Mesothelial cell of epicardium (in vitro differentiated cells): Measurements from ENCODE around the gene STMND1. TPM values are rescaled to one million over a fixed set of nuclear protein-coding genes. Genes with fewer than 3 reads are reported as not detected.

Source experiments
- DNase-seq, 2 experiments: peaks; one replicate each; pipeline ENCODE4 v3.0.0; 2021; ENCODE audit warnings: low spot score in 2 of 2; ENCODE audit not compliant: unreplicated experiment in 2 of 2
- H3K27ac Mint-ChIP-seq: 2 replicates; pipeline ENCODE4 v1.8.0; 2021; ENCODE audit warnings: mixed read lengths
- H3K27me3 Mint-ChIP-seq: 2 replicates; pipeline ENCODE4 v1.8.0; 2021; ENCODE audit warnings: low read depth, mixed read lengths
- H3K36me3 Mint-ChIP-seq: 2 replicates; pipeline ENCODE4 v1.8.0; 2021; ENCODE audit warnings: mixed read lengths
- H3K4me1 Mint-ChIP-seq: 2 replicates; pipeline ENCODE4 v1.8.0; 2021; ENCODE audit warnings: mixed read lengths
- H3K4me3 Mint-ChIP-seq: 2 replicates; pipeline ENCODE4 v1.8.0; 2021; ENCODE audit warnings: mild to moderate bottlenecking, moderate library complexity, mixed read lengths
- H3K9me3 Mint-ChIP-seq: 2 replicates; pipeline ENCODE4 v1.8.0; 2021; ENCODE audit warnings: mixed read lengths
- CTCF ChIP-seq: fragments of 200-600 bp; sonication (generic); IDR thresholded peaks from one replicate; pipeline ENCODE4 v1.5.0; 2021; ENCODE audit warnings: antibody characterized with exemption; ENCODE audit not compliant: unreplicated experiment
- total RNA-seq: library from RNA; stranded (reverse); gene quantifications from 3 replicates; pipeline ENCODE4 v1.2.1, GENCODE V29; 2021

The STMND1 gene
- total RNA-seq, 1 donor from 2014 or later, result 0.38 TPM

DNA sequence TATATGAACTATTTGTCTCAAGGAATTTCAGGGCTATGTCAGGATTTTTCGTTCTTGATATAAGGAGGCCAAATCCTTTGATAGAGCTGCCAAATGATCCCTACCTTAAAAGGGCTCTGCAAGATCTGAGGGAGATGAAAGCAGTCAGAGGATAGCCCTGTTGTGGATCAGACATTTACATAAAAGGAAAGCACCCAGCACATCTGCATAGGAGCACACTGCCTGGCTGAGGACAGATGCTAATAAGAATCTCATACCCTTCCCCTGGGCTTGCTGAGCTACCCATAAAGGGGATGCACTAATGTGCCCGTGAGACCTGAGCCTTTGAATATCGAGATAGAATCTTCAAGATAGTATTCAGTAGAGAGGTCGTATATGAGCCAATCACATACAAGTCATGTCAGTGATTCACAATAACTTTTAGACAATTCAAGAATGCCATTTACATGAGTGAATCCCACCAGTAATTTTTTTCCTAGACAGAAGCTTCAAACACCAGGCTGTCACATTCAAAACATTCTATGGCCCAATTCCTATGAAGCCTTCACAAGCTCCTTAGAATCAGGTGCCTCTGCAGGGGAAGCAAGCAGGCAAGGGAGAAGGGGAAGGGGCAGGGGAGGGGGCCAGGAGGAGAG is 71.1 kb downstream of the STMND1 start:
- Mint-ChIP-seq H3K27ac (no peak overlapping the region), H3K27me3 (peaks cover 9% of the 10 kb centered on the region), H3K4me3 (no peak overlapping the region), H3K36me3 (no peaks in the 10 kb centered on the region), H3K4me1 (no peaks in the 10 kb centered on the region), H3K9me3 (peaks cover 10% of the 10 kb centered on the region)
- TF ChIP-seq CTCF, result no peak
- DNase-seq, result no peak

GRCh38 chr6:17178326-17178725 is 76.5 kb downstream of the STMND1 start:
- Mint-ChIP-seq H3K4me1 (no peaks in the 10 kb centered on the region), H3K4me3 (no peak overlapping the region), H3K27me3 (peaks cover 10% of the 10 kb centered on the region), H3K36me3 (no peaks in the 10 kb centered on the region), H3K9me3 (peaks cover 19% of the 10 kb centered on the region), H3K27ac (no peak overlapping the region)
- DNase-seq, result no peak
- TF ChIP-seq CTCF, result no peak

GRCh38 chr6:17178754-17179529 is 77.1 kb downstream of the STMND1 start:
- H3K36me3 Mint-ChIP-seq, result no peaks in the 10 kb centered on the region
- no peak for DNase-seq
- H3K4me1 Mint-ChIP-seq, result no peaks in the 10 kb centered on the region
- H3K9me3 Mint-ChIP-seq, result peaks cover 19% of the 10 kb centered on the region
- H3K27ac Mint-ChIP-seq, result no peak overlapping the region
- no peak overlapping the region for H3K4me3 Mint-ChIP-seq
- TF ChIP-seq CTCF, result no peak
- peaks cover 10% of the 10 kb centered on the region for H3K27me3 Mint-ChIP-seq

DNA sequence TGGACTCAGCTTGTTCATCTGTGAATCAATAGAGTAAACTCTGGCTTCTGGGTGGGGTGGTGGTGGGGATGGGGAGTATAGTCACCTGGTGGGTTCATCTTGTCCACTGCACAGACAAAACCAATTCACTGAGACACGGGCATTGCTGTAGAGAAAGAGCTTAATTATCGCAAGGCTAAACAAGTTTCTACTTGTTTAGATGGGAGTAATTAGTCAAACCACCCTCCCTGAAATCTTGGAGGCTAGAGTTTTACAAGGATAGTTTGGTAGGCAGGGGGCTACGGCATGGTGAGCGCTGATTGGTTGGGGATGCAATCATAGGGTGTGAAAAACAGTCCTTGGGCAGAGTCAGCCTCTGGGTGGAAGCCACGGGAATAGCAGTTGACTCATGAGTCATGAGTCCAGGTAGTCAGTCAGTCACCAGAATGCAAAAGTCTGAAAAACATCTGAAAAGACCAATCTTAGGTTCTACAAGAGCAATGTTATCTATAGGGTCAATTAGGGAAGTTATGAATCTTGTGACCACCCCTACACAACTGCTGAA is 77.8 kb downstream of the STMND1 start:
- DNase-seq, result no peak
- Mint-ChIP-seq H3K9me3 (peaks cover 19% of the 10 kb centered on the region), H3K27ac (no peak overlapping the region), H3K4me3 (no peak overlapping the region), H3K36me3 (no peaks in the 10 kb centered on the region), H3K4me1 (no peaks in the 10 kb centered on the region), H3K27me3 (peaks cover 10% of the 10 kb centered on the region)
- TF ChIP-seq CTCF, result no peak

Other genes with a start within 250 kb of the STMND1 start
- 0.43 to 0.86 TPM (median 0.45 TPM) in 3 replicates for gene RBM24, start 179.3 kb downstream of the STMND1 start, total RNA-seq